ENCODE measurements around the gene PROM2.

Gene PROM2

GRCh38 chr2:95330794-95331338 lies 56.6 kb downstream of the PROM2 start:
- H3K4me1 Mint-ChIP-seq: peaks cover 19% of the 10 kb centered on the region
- no peak overlapping the region for H3K4me3 Mint-ChIP-seq
- peaks cover 2% of the 10 kb centered on the region for H3K36me3 Mint-ChIP-seq (ENCODE audit: low read depth)
- H3K27me3 Mint-ChIP-seq (ENCODE audit: low read depth): peaks cover 8% of the 10 kb centered on the region
- no peak for TF ChIP-seq CTCF (IDR thresholded peaks at IDR 0.05; ENCODE audit: unreplicated experiment in 3 of 3)
- no peaks in the 10 kb centered on the region for H3K9me3 Mint-ChIP-seq
- H3K27ac Mint-ChIP-seq: peak overlapping the region in 2 of 3 experiments; percentile 6

- Mint-ChIP-seq H3K27me3 (ENCODE audit: low read depth) (peaks cover 8% of the 10 kb centered on the region), H3K4me1 (peaks cover 22% of the 10 kb centered on the region), H3K9me3 (peaks cover 3% of the 10 kb centered on the region), H3K27ac (peak overlapping the region in 1 of 3 experiments; percentile 6), H3K4me3 (no peak overlapping the region), H3K36me3 (ENCODE audit: low read depth) (peaks cover 5% of the 10 kb centered on the region)
- TF ChIP-seq CTCF (IDR thresholded peaks at IDR 0.05; ENCODE audit: unreplicated experiment in 3 of 3): no peak
These were observed 57.4 kb downstream of the PROM2 start for GRCh38 chr2:95331606-95332005.

- no peak overlapping the region for H3K27ac Mint-ChIP-seq
- no peak overlapping the region for H3K4me3 Mint-ChIP-seq
- H3K9me3 Mint-ChIP-seq: peaks cover 3% of the 10 kb centered on the region
- H3K27me3 Mint-ChIP-seq (ENCODE audit: low read depth): peaks cover 8% of the 10 kb centered on the region
- peaks cover 5% of the 10 kb centered on the region for H3K36me3 Mint-ChIP-seq (ENCODE audit: low read depth)
- TF ChIP-seq CTCF (IDR thresholded peaks at IDR 0.05; ENCODE audit: unreplicated experiment in 3 of 3): no peak
- peaks cover 22% of the 10 kb centered on the region for H3K4me1 Mint-ChIP-seq
These were observed 57.8 kb downstream of the PROM2 start for GRCh38 chr2:95332036-95332435.

GRCh38 chr2:95333056-95333455 lies 58.8 kb downstream of the PROM2 start:
- H3K36me3 Mint-ChIP-seq (ENCODE audit: low read depth): peaks cover 5% of the 10 kb centered on the region
- peaks cover 3% of the 10 kb centered on the region for H3K9me3 Mint-ChIP-seq
- H3K4me1 Mint-ChIP-seq: peaks cover 22% of the 10 kb centered on the region
- TF ChIP-seq CTCF (IDR thresholded peaks at IDR 0.05; ENCODE audit: unreplicated experiment in 3 of 3): no peak
- no peak overlapping the region for H3K4me3 Mint-ChIP-seq
- H3K27ac Mint-ChIP-seq: no peak overlapping the region
- peaks cover 12% of the 10 kb centered on the region for H3K27me3 Mint-ChIP-seq (ENCODE audit: low read depth)

- Mint-ChIP-seq H3K4me3 (peak overlapping the region in 1 of 3 experiments; percentile 5), H3K9me3 (peaks cover 3% of the 10 kb centered on the region), H3K4me1 (peaks cover 22% of the 10 kb centered on the region), H3K27me3 (ENCODE audit: low read depth) (peaks cover 12% of the 10 kb centered on the region), H3K36me3 (ENCODE audit: low read depth) (peaks cover 5% of the 10 kb centered on the region), H3K27ac (peak overlapping the region; percentile 47 to 82 (median 56))
- no peak for TF ChIP-seq CTCF (IDR thresholded peaks at IDR 0.05; ENCODE audit: unreplicated experiment in 3 of 3)
These were observed 59.7 kb downstream of the PROM2 start for GRCh38 chr2:95333888-95334338.
